Rectal smooth muscle tissue (tissue), 1 donor: ENCODE results near the gene USF1.

Source experiments
- H3K27ac ChIP-seq: one replicate; pipeline ENCODE4 v1.7.0; 2013; ENCODE audit warnings: low read depth, low read length, inconsistent platforms
- H3K27me3 ChIP-seq: one replicate; pipeline ENCODE4 v1.7.0; 2013; ENCODE audit warnings: low read length; ENCODE audit not compliant: control insufficient read depth, insufficient read depth
- H3K36me3 ChIP-seq: one replicate; pipeline ENCODE4 v1.7.0; 2013; ENCODE audit warnings: low read length; ENCODE audit not compliant: control insufficient read depth, insufficient read depth
- H3K4me1 ChIP-seq: one replicate; pipeline ENCODE4 v1.7.0; 2013; ENCODE audit warnings: low read length; ENCODE audit not compliant: control insufficient read depth, insufficient read depth
- H3K4me3 ChIP-seq: one replicate; pipeline ENCODE4 v1.7.0; 2013; ENCODE audit warnings: low read length
- H3K9ac ChIP-seq: one replicate; pipeline ENCODE4 v1.7.0; 2013; ENCODE audit warnings: low read length

USF1 gene

DNA sequence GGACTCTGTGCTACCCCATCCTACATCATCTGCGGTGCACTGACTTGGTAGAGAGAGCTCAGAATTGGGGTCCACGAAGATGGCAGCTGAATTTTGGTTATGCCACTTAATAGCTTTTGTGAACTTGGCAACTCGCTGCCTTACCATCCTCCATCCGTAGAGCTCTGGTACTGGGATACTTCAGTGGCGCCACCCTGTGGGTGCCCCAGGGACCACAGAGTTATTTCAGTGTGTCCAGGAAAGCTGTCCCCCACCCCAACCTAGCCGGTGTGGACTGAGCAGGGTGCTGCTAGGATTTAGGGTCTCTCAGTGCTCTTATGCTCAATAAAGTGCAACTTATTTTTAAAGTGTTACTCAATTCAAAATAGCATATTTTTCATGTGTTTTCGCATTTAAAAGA, 9.0 kb upstream of the USF1 start:
- Histone ChIP-seq H3K27ac (no peak overlapping the region), H3K4me3 (no peak overlapping the region), H3K36me3 (no peaks in the 10 kb centered on the region), H3K9ac (no peak overlapping the region), H3K4me1 (no peaks in the 10 kb centered on the region), H3K27me3 (no peaks in the 10 kb centered on the region)

DNA sequence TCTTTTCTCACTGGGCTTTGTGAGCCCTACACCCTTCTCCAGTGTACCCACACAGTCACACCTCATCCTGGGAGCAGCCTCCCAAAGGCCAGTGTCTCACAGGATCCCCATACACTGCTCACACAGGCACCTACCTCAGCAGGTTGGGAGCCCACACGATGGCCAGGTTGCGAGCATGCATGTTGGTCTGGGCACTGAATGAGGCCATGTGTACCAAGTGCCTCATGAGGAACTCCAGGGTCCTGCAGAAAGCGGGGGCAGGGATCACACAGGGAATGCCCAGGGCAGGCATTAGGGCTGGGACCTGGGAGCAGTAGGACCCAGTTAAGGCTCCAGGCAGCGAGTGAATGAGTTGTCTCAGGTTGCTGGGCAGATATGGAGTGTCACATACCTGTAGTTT, 8.5 kb upstream of the USF1 start:
- H3K27me3 ChIP-seq: no peaks in the 10 kb centered on the region
- no peaks in the 10 kb centered on the region for H3K36me3 ChIP-seq
- no peak overlapping the region for H3K27ac ChIP-seq
- no peak overlapping the region for H3K9ac ChIP-seq
- H3K4me1 ChIP-seq: no peaks in the 10 kb centered on the region
- no peak overlapping the region for H3K4me3 ChIP-seq

DNA sequence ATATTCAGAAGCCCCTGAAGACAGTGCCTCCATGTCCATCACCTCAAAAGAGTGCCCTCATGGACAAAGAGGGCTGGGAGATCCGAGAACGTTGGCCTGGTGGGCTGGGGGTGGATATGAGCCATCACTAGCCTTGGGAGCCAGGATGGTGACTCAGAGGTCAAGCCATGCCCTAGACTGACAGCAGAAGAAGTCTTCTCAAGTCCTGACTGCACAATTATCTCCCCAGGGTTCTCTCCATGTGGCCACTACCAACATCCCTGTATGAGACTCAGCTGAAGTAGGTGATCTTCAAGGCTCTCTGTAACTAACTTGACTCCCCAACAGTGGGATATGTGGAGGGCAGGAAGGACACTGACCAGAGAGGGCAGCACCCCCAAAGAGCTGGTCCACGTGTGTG, 7.1 kb upstream of the USF1 start:
- Histone ChIP-seq H3K27me3 (no peaks in the 10 kb centered on the region), H3K9ac (no peak overlapping the region), H3K36me3 (no peaks in the 10 kb centered on the region), H3K4me1 (no peaks in the 10 kb centered on the region), H3K4me3 (no peak overlapping the region), H3K27ac (no peak overlapping the region)

- Histone ChIP-seq H3K4me1 (peaks cover 3% of the 10 kb centered on the region), H3K27me3 (no peaks in the 10 kb centered on the region), H3K36me3 (no peaks in the 10 kb centered on the region), H3K4me3 (no peak overlapping the region), H3K9ac (no peak overlapping the region), H3K27ac (no peak overlapping the region)
Observed at GRCh38 chr1:161051219-161051618, 5.4 kb upstream of the USF1 start.

GRCh38 chr1:161048949-161049722, 3.4 kb upstream of the USF1 start:
- H3K36me3 ChIP-seq: no peaks in the 10 kb centered on the region
- H3K9ac ChIP-seq: no peak overlapping the region
- H3K4me1 ChIP-seq: peaks cover 8% of the 10 kb centered on the region

DNA sequence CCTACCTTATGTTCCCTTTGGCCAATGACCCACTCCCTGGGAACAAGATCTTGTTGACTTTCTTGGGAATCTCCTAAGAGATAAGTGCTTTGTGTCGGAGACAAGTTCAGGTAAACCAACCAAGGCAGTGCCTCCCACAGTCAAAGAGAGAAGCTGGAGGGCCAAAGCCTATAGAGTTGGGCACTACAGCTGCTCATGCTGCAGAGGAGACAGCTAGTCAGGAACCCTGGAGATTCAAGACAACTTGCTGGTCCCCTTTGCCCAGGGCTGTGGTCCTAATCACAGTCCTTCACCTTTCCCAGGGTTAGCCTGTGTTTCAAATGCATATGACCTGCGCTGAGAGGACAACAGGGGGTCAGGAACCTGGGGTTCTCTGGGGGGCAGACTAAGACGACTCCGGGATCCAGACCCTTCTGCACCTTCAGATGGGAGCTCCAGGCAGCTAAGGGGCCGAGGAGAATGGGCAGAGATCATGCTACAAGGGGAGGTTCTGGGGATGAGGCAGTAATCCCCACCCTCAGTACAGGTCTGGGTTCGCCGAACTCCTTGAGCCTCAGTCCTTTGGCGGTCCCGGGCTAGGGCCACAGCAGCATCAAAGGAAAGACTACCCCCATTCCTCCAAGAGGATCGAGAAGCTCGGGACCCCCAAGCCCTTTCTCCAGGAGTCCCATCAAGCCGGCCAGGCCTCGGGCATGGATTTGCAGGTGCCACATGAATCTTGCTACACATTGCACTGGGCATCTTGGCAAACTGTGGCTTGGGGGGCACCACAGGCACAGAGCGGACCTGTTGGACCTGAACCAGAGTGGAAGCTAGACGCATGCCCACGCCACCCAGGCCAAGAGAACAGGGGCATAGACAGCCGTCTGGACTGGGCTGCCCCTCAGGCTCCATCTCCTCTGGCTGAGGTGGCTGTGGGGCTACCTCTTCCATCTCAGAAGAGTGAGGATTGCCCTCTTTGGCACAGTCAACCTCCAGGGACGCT, 2.0 kb upstream of the USF1 start:
- Histone ChIP-seq H3K27me3 (no peaks in the 10 kb centered on the region), H3K4me1 (peaks cover 9% of the 10 kb centered on the region), H3K36me3 (no peaks in the 10 kb centered on the region), H3K9ac (no peak overlapping the region), H3K27ac (no peak overlapping the region), H3K4me3 (no peak overlapping the region)

More at GRCh38 chr1:161048949-161049722, 3.4 kb upstream of the USF1 start:
- no peak overlapping the region for H3K27ac ChIP-seq
- H3K27me3 ChIP-seq: no peaks in the 10 kb centered on the region
- H3K4me3 ChIP-seq: no peak overlapping the region

- H3K27me3 ChIP-seq: no peaks in the 10 kb centered on the region
- H3K36me3 ChIP-seq: peaks cover 8% of the 10 kb centered on the region
- no peak overlapping the region for H3K9ac ChIP-seq
- H3K4me1 ChIP-seq: peaks cover 9% of the 10 kb centered on the region
- H3K4me3 ChIP-seq: peak overlapping the region; percentile 99
- H3K27ac ChIP-seq: peak overlapping the region; percentile 95
Observed at GRCh38 chr1:161046605-161047228, 940 bp upstream of the USF1 start.

GRCh38 chr1:161044908-161045735, 655 bp downstream of the USF1 start:
- H3K36me3 ChIP-seq: peaks cover 21% of the 10 kb centered on the region
- peak overlapping the region; percentile 99 for H3K4me3 ChIP-seq

DNA sequence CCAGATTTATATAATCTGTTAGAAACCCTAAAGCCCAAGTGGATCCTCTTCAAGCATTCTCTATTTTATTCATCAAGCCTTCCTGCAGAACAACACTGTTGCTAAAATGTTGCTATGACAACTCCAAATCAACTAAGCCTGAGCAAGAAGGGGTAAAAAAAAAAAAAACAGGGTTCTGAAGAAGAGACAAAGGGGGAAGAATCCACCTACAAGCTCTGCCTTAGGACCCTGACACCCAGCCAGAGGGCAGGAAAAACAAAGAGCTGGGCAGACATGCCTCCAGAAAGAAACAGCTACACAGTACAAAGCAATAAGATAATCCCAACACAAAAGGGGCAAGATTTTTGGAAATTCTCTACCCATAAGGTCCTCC, 1.3 kb downstream of the USF1 start:
- no peaks in the 10 kb centered on the region for H3K27me3 ChIP-seq
- H3K27ac ChIP-seq: peak overlapping the region; percentile 95
- H3K4me1 ChIP-seq: peaks cover 9% of the 10 kb centered on the region
- H3K36me3 ChIP-seq: peaks cover 27% of the 10 kb centered on the region
- peak overlapping the region; percentile 99 for H3K4me3 ChIP-seq
- H3K9ac ChIP-seq: peak overlapping the region; percentile 39

More at GRCh38 chr1:161044908-161045735, 655 bp downstream of the USF1 start:
- Histone ChIP-seq H3K27ac (peak overlapping the region; percentile 95), H3K9ac (peak overlapping the region; percentile 98), H3K27me3 (no peaks in the 10 kb centered on the region), H3K4me1 (peaks cover 9% of the 10 kb centered on the region)

DNA sequence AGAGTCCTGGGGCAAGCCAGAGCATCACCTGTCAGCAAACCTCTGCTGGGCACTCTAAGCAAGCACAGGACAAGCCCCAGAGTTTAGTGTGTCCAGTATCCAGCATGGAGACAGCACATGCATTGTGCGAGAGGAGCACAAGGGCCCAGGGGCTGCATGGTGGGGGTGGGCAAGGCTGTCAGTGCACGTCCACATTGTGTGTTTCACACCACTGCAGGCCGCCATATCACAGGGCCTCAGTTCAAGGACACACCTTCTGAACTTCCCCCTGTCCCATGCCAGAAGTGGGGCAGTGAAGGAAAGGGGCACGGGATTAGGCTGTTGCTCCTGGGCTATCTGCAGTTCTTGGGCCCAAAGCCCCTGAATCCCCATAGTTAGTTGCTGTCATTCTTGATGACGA, 6.2 kb downstream of the USF1 start:
- Histone ChIP-seq H3K4me1 (peaks cover 5% of the 10 kb centered on the region), H3K9ac (no peak overlapping the region), H3K27me3 (no peaks in the 10 kb centered on the region), H3K27ac (no peak overlapping the region), H3K4me3 (peak overlapping the region; percentile 39), H3K36me3 (peaks cover 31% of the 10 kb centered on the region)

GRCh38 chr1:161039154-161039545, 6.6 kb downstream of the USF1 start:
- Histone ChIP-seq H3K4me3 (peak overlapping the region; percentile 87), H3K9ac (no peak overlapping the region), H3K36me3 (peaks cover 31% of the 10 kb centered on the region), H3K27ac (no peak overlapping the region), H3K27me3 (no peaks in the 10 kb centered on the region), H3K4me1 (peaks cover 1% of the 10 kb centered on the region)
